HepG2 (cell line): ENCODE results near the gene GATC. TPM values are rescaled to one million over a fixed set of nuclear protein-coding genes. Genes with fewer than 3 reads are reported as not detected.

ENCODE experiments used
- ATAC-seq: fragments of 200-7000 bp; cut with Tn5 transposase; 3 replicates; pipeline ENCODE4 v1.9.1; 2020; ENCODE audit warnings: mild to moderate bottlenecking, moderate library complexity
- BruUV-seq: library from RNA; stranded (reverse); fragments of 400-500 nt; replicated peaks from 2 replicates; lab custom pipeline; 2021; lab: Mats Ljungman, UMichigan
- CTCF ChIA-PET: fragments of 300-600 bp; formaldehyde crosslinking; extraction: SDS; loops from one replicate; lab custom pipeline; 2021; ENCODE audit warnings: low total read pairs, inconsistent platforms, low intra/inter-chr PET ratio; lab: Yijun Ruan, JAX
- POLR2A ChIA-PET: fragments of 350-600 bp; sonication (Branson Sonifier 250); formaldehyde crosslinking; loops from one replicate; lab custom pipeline; 2020; ENCODE audit warnings: antibody characterized with exemption, inconsistent platforms; lab: Yijun Ruan, JAX
- DNase-seq: peaks from one replicate; pipeline ENCODE4 v3.0.0-alpha.2; 2015; ENCODE audit warnings: low spot score
- FAIRE-seq: peaks from 3 replicates; lab custom pipeline; 2011; peaks lifted over from hg19 to GRCh38; lab: Jason Lieb, UNC
- H2AFZ ChIP-seq: one replicate; pipeline ENCODE4 v1.6.1; 2011; ENCODE audit warnings: low read length, inconsistent platforms
- H3K27ac ChIP-seq: fragments of 300-600 bp; 3 replicates; pipeline ENCODE4 v1.8.0; 2011; ENCODE audit warnings: mixed run types, mild to moderate bottlenecking, mixed read lengths, low read length, inconsistent platforms; ENCODE audit not compliant: insufficient read depth; ENCODE audit errors: extremely low read length
- H3K27me3 ChIP-seq, 2 experiments: fragments of 200-600 bp in 1 of 2; 2 replicates in 1 of 2; 3 replicates in 1 of 2; pipeline versions ENCODE4 v1.6.0 to v1.8.0; 2011; ENCODE audit warnings: low read length in 2 of 2, mild to moderate bottlenecking in 2 of 2, moderate library complexity in 2 of 2, inconsistent platforms in 1 of 2; ENCODE audit not compliant: insufficient read depth in 2 of 2, control insufficient read depth in 1 of 2
- H3K36me3 ChIP-seq, 2 experiments: fragments of 200-600 bp in 1 of 2; replicated peaks in 1 of 2; 2 replicates in 1 of 2; 3 replicates in 1 of 2; pipeline versions ENCODE4 v1.5.1 to v1.8.0; 2011; ENCODE audit warnings: low read length in 2 of 2, inconsistent platforms in 1 of 2; ENCODE audit not compliant: insufficient read depth in 2 of 2, control insufficient read depth in 1 of 2
- H3K4me1 ChIP-seq: 2 replicates; pipeline ENCODE4 v1.5.1; 2012; ENCODE audit warnings: low read length, inconsistent platforms; ENCODE audit not compliant: insufficient read depth
- H3K4me2 ChIP-seq: 2 replicates; pipeline ENCODE4 v1.6.0; 2011; ENCODE audit warnings: low read depth, low read length, inconsistent platforms
- H3K4me3 ChIP-seq, 3 experiments: fragments of 200-600 bp in 1 of 3; sonication (generic), shearing (Covaris generic) in 1 of 3; replicated peaks in 1 of 3; 2 replicates each; pipeline ENCODE4 v1.5.1; 2011 to 2016; ENCODE audit warnings: low read length in 3 of 3, inconsistent platforms in 2 of 3, low read depth in 2 of 3, mild to moderate bottlenecking in 2 of 3, control low read depth in 1 of 3, mixed read lengths in 1 of 3; ENCODE audit not compliant: insufficient read depth in 1 of 3
- H3K79me2 ChIP-seq: one replicate; pipeline ENCODE4 v1.6.1; 2011; ENCODE audit warnings: low read length, inconsistent platforms; ENCODE audit not compliant: insufficient read depth
- H3K9ac ChIP-seq: 2 replicates; pipeline ENCODE4 v1.6.0; 2011; ENCODE audit warnings: mild to moderate bottlenecking, low read depth, low read length, inconsistent platforms; ENCODE audit not compliant: insufficient read depth
- H3K9me3 ChIP-seq: 2 replicates; pipeline ENCODE4 v1.5.1; 2012; ENCODE audit warnings: mild to moderate bottlenecking, low read length
- H4K20me1 ChIP-seq: 2 replicates; pipeline ENCODE4 v1.6.0; 2011; ENCODE audit warnings: inconsistent platforms, mild to moderate bottlenecking, low read length, moderate library complexity; ENCODE audit not compliant: insufficient read depth
- AKNA ChIP-seq: sonication (generic); formaldehyde crosslinking; IDR thresholded peaks from 2 replicates; pipeline ENCODE4 v1.4.0; 2020; ENCODE audit warnings: missing genetic modification reagents, borderline replicate concordance
- MAZ ChIP-seq, 2 experiments: sonication (generic) in 1 of 2; formaldehyde crosslinking in 1 of 2; IDR thresholded peaks; 2 replicates each; pipeline versions ENCODE4 v1.5.0 to v1.6.1; 2012 to 2020; ENCODE audit warnings: low read depth in 2 of 2, mild to moderate bottlenecking in 2 of 2, borderline replicate concordance in 1 of 2, improper control_type of control experiment in 1 of 2, low read length in 1 of 2, missing genetic modification reagents in 1 of 2, moderate library complexity in 1 of 2
- NFE2 ChIP-seq: sonication (generic); formaldehyde crosslinking; IDR thresholded peaks from 2 replicates; pipeline ENCODE4 v1.4.0; 2020; ENCODE audit warnings: missing genetic modification reagents
- PAF1 ChIP-seq: IDR thresholded peaks from 2 replicates; pipeline ENCODE4 v1.6.1; 2016; ENCODE audit warnings: missing genetic modification reagents, missing compliant biosample characterization
- PHF8 ChIP-seq: sonication (generic); formaldehyde crosslinking; IDR thresholded peaks from 2 replicates; pipeline ENCODE4 v1.5.0; 2020; ENCODE audit warnings: missing genetic modification reagents
- POLR2A ChIP-seq, 2 experiments: IDR thresholded peaks; 2 replicates each; pipeline ENCODE4 v1.6.1; 2011; ENCODE audit warnings: low read depth in 2 of 2, low read length in 2 of 2, mild to moderate bottlenecking in 1 of 2, moderate library complexity in 1 of 2; ENCODE audit not compliant: insufficient read depth in 1 of 2
- POLR2AphosphoS5 ChIP-seq: IDR thresholded peaks from 2 replicates; pipeline ENCODE4 v1.6.1; 2012; ENCODE audit warnings: low read depth, low read length
- POLR2G ChIP-seq: fragments of 200-400 bp; formaldehyde crosslinking; IDR thresholded peaks from 2 replicates; pipeline ENCODE4 v1.6.1; 2018; ENCODE audit warnings: mild to moderate bottlenecking, low read depth, low read length, moderate library complexity
- SAP130 ChIP-seq: IDR thresholded peaks from 2 replicates; pipeline ENCODE4 v1.6.1; 2016; ENCODE audit warnings: low read depth
- ZNF672 ChIP-seq: sonication (generic); formaldehyde crosslinking; IDR thresholded peaks from 2 replicates; pipeline ENCODE4 v1.8.1; 2022; ENCODE audit warnings: missing genetic modification reagents
- WGBS: methylation state at CpG from one replicate; pipeline ENCODE4 v1.1.6; 2017; ENCODE audit warnings: low lambda C conversion rate; 5-methylcytosine and 5-hydroxymethylcytosine counted together
- in situ Hi-C: cut with HindIII; loops from 2 replicates; pipeline ENCODE4 v1.10.0; 2017; ENCODE audit warnings: low pct_unique_long_range_greater_than_20kb; ENCODE audit not compliant: extremely low pct_ligation_motif_present
- intact Hi-C: fragments of 100-400 bp; cut with micrococcal nuclease; formaldehyde crosslinking; loops from one replicate; pipeline ENCODE4 v1.10.0; 2022; ENCODE audit not compliant: unreplicated experiment
- polyA plus RNA-seq, 8 experiments: library from polyadenylated mRNA; depleted of rRNA in 3 of 8; stranded (reverse) in 7 of 8; unstranded in 1 of 8; fragments of >200 nt; fragmentation: Illumina TruSeq in 4 of 8; extraction: Trizol in 4 of 8; gene quantifications; 2 replicates each; pipeline versions ENCODE4 v1.2.1 to v1.2.3, GENCODE V29; 2011 to 2016; ENCODE audit warnings: low read depth in 4 of 8, missing spikeins in 1 of 8, mixed read lengths in 1 of 8; ENCODE audit not compliant: insufficient read depth in 1 of 8
- total RNA-seq, 5 experiments: library from RNA; depleted of rRNA; stranded (reverse); fragments of >200 nt; fragmentation: Illumina TruSeq; extraction: Trizol; gene quantifications; 2 replicates each; pipeline ENCODE4 v1.2.3, GENCODE V29; 2016; ENCODE audit warnings: low read depth in 1 of 5
- TF ChIP-seq, protein P1 (sequence below): IDR thresholded peaks from 2 replicates; pipeline ENCODE4 v1.6.1; 2016; ENCODE audit warnings: missing genetic modification reagents, missing compliant biosample characterization

The GATC gene
- total and polyA plus RNA-seq, 2 of the 13 experiments (the other 11 are each of a cell fraction or from before 2014, with no cell fraction given), result 17.7 to 29.7 TPM

DNA sequence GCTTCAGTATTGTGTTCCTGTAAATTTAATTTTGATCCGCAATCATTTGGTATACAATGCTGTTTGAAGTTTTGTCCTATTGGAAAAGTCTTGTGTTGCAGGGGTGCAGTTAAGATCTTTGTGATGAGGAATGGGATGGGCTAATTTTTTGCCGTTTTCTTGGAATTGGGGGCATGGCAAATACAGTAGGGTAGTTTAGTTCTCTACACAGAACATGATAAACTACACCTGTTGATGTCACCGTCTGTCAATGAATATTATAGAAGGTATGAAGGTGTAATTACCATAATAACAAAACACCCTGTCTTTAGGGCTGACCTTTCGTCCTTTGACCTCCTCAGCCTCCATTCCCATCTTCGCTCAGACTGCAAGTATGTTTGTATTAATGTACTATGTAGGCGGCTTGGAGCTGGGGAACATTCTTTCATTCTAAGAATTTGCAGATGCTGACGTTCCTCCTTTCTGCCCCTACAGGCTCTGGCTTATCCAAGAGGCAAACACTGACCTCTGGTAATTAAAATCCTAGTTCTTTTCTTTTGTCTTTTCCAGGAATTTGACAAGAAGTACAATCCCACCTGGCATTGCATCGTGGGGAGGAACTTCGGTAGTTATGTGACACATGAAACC, 51.4 kb downstream of the GATC start:
- H3K27ac ChIP-seq, result no peak overlapping the region
- TF ChIP-seq POLR2AphosphoS5 (0 out of 2 replicates have a peak, but pooled peaks have one; percentile 2), SAP130 (CRISPR knock-in tag) (peak; percentile 10; the same call in 1 of the 2 replicates), PHF8 (CRISPR knock-in tag) (no peak)
- TF ChIP-seq, all 625 proteins: peak for 2
- no peak overlapping the region for H2AFZ ChIP-seq
- H3K79me2 ChIP-seq, result peaks cover 27% of the 10 kb centered on the region
- peak overlapping the region; percentile 88 for H3K9ac ChIP-seq
- H3K9me3 ChIP-seq, result no peaks in the 10 kb centered on the region
- in situ Hi-C loops, result no loop called here
- ATAC-seq (no peak), DNase-seq (no peak), FAIRE-seq (peak; percentile 44)
- 62% methylated on average over 9 of the region's 9 CpGs for WGBS
- H3K4me1 ChIP-seq, result peaks cover 28% of the 10 kb centered on the region
- BruUV-seq, result no TSS peak
- CTCF ChIA-PET, result no interaction called here
- POLR2A ChIA-PET, result interaction anchor here (1.0 to 2.8 kb wide), 6 partner anchors 14 to 83 kb away, joined by 3 to 30 read pairs (median 14); partner anchors contain the start of genes COQ5, COX6A1, POP5 and SRSF9
- H3K4me3 ChIP-seq, result peak overlapping the region; percentile 95 to 100 (median 97)
- peaks cover 2 to 9% of the 10 kb centered on the region in 2 experiments; a peak in 4 of 5 replicates for H3K36me3 ChIP-seq
- intact Hi-C loops, result loop anchor here (2.0 to 5.0 kb wide), 2 partner anchors 29 to 40 kb away; partner anchors contain the start of gene SRSF9
- peaks cover 10% of the 10 kb centered on the region for H4K20me1 ChIP-seq
- H3K4me2 ChIP-seq, result peak overlapping the region; percentile 87
- no peaks in the 10 kb centered on the region; a peak in 1 of 5 replicates for H3K27me3 ChIP-seq

DNA sequence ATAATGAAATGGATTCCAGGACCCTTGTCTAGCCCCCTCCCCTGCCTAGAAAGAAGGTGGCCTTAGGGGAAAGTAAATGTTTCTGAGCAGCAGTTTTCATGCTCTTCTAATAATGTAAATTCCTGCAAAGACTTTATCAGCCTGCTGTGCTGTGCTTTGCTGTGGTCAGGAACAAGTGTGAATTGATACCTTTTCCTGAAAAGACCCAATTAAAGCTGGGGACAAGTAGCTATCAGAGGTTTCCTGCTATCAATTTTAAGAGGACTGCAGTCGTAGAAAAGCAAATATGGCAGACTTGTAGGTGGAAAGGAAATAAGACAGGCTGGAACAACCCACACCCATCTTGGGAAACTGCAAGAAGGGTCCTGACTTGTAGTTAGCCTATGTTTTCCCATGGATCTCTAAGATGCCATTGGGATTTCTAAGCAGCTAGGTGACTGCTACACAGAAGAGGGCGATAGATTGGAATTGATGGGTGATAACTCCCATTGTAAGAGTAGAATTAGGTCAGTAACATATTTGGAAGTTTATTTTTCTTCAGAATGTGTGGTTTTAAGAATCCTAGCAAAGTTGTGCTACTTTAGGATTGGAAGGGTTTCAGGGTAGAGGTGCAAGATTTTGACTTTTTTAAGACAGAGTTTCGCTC, 52.7 kb downstream of the GATC start:
- Histone ChIP-seq H2AFZ (no peak overlapping the region), H3K27ac (no peak overlapping the region), H3K4me1 (peaks cover 28% of the 10 kb centered on the region), H3K4me2 (no peak overlapping the region), H3K79me2 (peaks cover 27% of the 10 kb centered on the region), H3K27me3 (no peaks in the 10 kb centered on the region; a peak in 1 of 5 replicates), H3K36me3 (peaks cover 4 to 18% of the 10 kb centered on the region in 2 experiments), H3K9me3 (no peaks in the 10 kb centered on the region), H4K20me1 (peaks cover 10% of the 10 kb centered on the region), H3K4me3 (no peak overlapping the region), H3K9ac (no peak overlapping the region)
- ChIA-PET POLR2A (interaction anchor here (0.9 to 1.0 kb wide), 3 partner anchors 11 to 36 kb away, joined by 3 read pairs; partner anchors contain the start of gene COQ5), CTCF (no interaction called here)
- WGBS, result 96% methylated on average over 3 of the region's 3 CpGs
- DNase-seq (no peak), FAIRE-seq (no peak), ATAC-seq (no peak)
- intact Hi-C loops (loop anchor here (5.0 kb wide), 1 partner anchor 38 kb away; no protein-coding TSS in a partner anchor), in situ Hi-C loops (no loop called here)
- BruUV-seq, result no TSS peak
- TF ChIP-seq ZNF672, result no peak
- TF ChIP-seq POLR2G, result 0 out of 2 replicates have a peak, but pooled peaks have one; percentile 60
- TF ChIP-seq POLR2AphosphoS5, result peak; percentile 62
- TF ChIP-seq PAF1 (CRISPR knock-in tag), result peak; percentile 88
- TF ChIP-seq MAZ (IDR thresholded peaks at IDR 0.05; ENCODE audit: borderline replicate concordance, low read depth, low read length), result no peak
- TF ChIP-seq MAZ (CRISPR knock-in tag; IDR thresholded peaks at IDR 0.05; ENCODE audit: low read depth), result no peak
- TF ChIP-seq NFE2, result no peak
- TF ChIP-seq POLR2A (IDR thresholded peaks at IDR 0.05; ENCODE audit: insufficient read depth in 1 of 2, low read depth in 2 of 2, low read length in 2 of 2), result peak in 1 of 2 experiments; percentile 49; a peak in 1 of 4 replicates
- TF ChIP-seq AKNA (CRISPR knock-in tag), result no peak
- TF ChIP-seq, protein P1, sequence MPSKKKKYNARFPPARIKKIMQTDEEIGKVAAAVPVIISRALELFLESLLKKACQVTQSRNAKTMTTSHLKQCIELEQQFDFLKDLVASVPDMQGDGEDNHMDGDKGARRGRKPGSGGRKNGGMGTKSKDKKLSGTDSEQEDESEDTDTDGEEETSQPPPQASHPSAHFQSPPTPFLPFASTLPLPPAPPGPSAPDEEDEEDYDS (CRISPR knock-in tag), result no peak
